ENCODE results near the gene MKS1. TPM values are rescaled to one million over a fixed set of nuclear protein-coding genes. Genes with fewer than 3 reads are reported as not detected.

The MKS1 gene
- total and polyA plus RNA-seq, 10 of the 15 experiments (the other 5 are each of a cell fraction or from before 2014, with no cell fraction given) = 5.7 to 21.4 (median 13.9) TPM

- TF ChIP-seq ATF2 (IDR thresholded peaks at IDR 0.05; ENCODE audit: low read length) (peak; percentile 41; the same call in 1 of the 2 replicates), SUZ12 (IDR thresholded peaks at IDR 0.05; ENCODE audit: unreplicated experiment) (no peak), ZBED1 (IDR thresholded peaks at IDR 0.05; ENCODE audit: borderline replicate concordance) (no peak), YY1 (IDR thresholded peaks at IDR 0.05; ENCODE audit: low read depth, low read length) (peak; percentile 43; the same call in 1 of the 2 replicates), RFX5 (IDR thresholded peaks at IDR 0.05; ENCODE audit: low read depth, low read length) (no peak), EED (IDR thresholded peaks at IDR 0.05; ENCODE audit: low read depth) (peak; percentile 79), ZZZ3 (IDR thresholded peaks at IDR 0.05; ENCODE audit: control insufficient read depth, insufficient read length, low read depth) (no peak), SMAD5 (IDR thresholded peaks at IDR 0.05; ENCODE audit: low read depth) (no peak), IRF3 (IDR thresholded peaks at IDR 0.05) (no peak), POU2F2 (IDR thresholded peaks at IDR 0.05; ENCODE audit: borderline replicate concordance, low read depth, low read length) (no peak), CHD2 (IDR thresholded peaks at IDR 0.05; ENCODE audit: borderline replicate concordance, low read depth, low read length) (no peak), MEF2A (IDR thresholded peaks at IDR 0.05; ENCODE audit: insufficient read depth, low read depth, low read length) (peak; percentile 71; the same call in 1 of the 2 replicates), ZSCAN29 (IDR thresholded peaks at IDR 0.05) (no peak), GATAD2B (conservative IDR thresholded peaks at IDR 0.05; ENCODE audit: low read depth) (no peak), CBX3 (IDR thresholded peaks at IDR 0.05; ENCODE audit: borderline replicate concordance, low read depth) (no peak), STAT1 (conservative IDR thresholded peaks at IDR 0.05) (no peak), EZH2 (IDR thresholded peaks at IDR 0.05; ENCODE audit: borderline replicate concordance, control insufficient read depth, low read depth, low read length) (no peak), FOXM1 (IDR thresholded peaks at IDR 0.05; ENCODE audit: low read depth, low read length) (no peak), EP300 (IDR thresholded peaks at IDR 0.05; ENCODE audit: borderline replicate concordance in 1 of 2, control insufficient read depth in 1 of 2, low read depth in 2 of 2, low read length in 2 of 2) (0 out of 4 replicates have a peak, but pooled peaks of 1 of the 2 experiments have one; percentile 19), BRCA1 (IDR thresholded peaks at IDR 0.05; ENCODE audit: low read depth, low read length) (no peak), HCFC1 (IDR thresholded peaks at IDR 0.05; ENCODE audit: low read length) (no peak), CBX5 (IDR thresholded peaks at IDR 0.05; ENCODE audit: low read depth) (no peak), ETV6 (conservative IDR thresholded peaks at IDR 0.05 in 1 of 2, IDR thresholded peaks at IDR 0.05 in 1 of 2; ENCODE audit: borderline replicate concordance in 1 of 2, low read depth in 1 of 2) (peak in 1 of 2 experiments; percentile 91; a peak in 2 of 4 replicates), SUPT20H (IDR thresholded peaks at IDR 0.05; ENCODE audit: borderline replicate concordance, control insufficient read depth, low read depth, low read length) (no peak), SMC3 (IDR thresholded peaks at IDR 0.05; ENCODE audit: borderline replicate concordance, low read length) (no peak), RUNX3 (IDR thresholded peaks at IDR 0.05; ENCODE audit: low read length) (peak; percentile 57)
- TF ChIP-seq, protein P1, sequence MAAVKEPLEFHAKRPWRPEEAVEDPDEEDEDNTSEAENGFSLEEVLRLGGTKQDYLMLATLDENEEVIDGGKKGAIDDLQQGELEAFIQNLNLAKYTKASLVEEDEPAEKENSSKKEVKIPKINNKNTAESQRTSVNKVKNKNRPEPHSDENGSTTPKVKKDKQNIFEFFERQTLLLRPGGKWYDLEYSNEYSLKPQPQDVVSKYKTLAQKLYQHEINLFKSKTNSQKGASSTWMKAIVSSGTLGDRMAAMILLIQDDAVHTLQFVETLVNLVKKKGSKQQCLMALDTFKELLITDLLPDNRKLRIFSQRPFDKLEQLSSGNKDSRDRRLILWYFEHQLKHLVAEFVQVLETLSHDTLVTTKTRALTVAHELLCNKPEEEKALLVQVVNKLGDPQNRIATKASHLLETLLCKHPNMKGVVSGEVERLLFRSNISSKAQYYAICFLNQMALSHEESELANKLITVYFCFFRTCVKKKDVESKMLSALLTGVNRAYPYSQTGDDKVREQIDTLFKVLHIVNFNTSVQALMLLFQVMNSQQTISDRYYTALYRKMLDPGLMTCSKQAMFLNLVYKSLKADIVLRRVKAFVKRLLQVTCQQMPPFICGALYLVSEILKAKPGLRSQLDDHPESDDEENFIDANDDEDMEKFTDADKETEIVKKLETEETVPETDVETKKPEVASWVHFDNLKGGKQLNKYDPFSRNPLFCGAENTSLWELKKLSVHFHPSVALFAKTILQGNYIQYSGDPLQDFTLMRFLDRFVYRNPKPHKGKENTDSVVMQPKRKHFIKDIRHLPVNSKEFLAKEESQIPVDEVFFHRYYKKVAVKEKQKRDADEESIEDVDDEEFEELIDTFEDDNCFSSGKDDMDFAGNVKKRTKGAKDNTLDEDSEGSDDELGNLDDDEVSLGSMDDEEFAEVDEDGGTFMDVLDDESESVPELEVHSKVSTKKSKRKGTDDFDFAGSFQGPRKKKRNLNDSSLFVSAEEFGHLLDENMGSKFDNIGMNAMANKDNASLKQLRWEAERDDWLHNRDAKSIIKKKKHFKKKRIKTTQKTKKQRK (IDR thresholded peaks at IDR 0.05; ENCODE audit: low read depth, low read length) = no peak
Observed at GRCh38 chr17:58232707-58233156, 13.7 kb upstream of the MKS1 start (continued).

Measured in GM12878 (cell line).